GM19035 (cell line): ENCODE results near the gene SLC2A11.
"Not testable (repeated sequence)": the region's sequence is repeated elsewhere in the genome, so short reads cannot be mapped to it uniquely, and the experiment has no call there.

ENCODE experiments used
- ATAC-seq: cut with Tn5 transposase; IDR thresholded peaks from one replicate; pipeline ENCODE4 v1.9.1; 2021; ENCODE audit not compliant: unreplicated experiment

SLC2A11 gene

DNA sequence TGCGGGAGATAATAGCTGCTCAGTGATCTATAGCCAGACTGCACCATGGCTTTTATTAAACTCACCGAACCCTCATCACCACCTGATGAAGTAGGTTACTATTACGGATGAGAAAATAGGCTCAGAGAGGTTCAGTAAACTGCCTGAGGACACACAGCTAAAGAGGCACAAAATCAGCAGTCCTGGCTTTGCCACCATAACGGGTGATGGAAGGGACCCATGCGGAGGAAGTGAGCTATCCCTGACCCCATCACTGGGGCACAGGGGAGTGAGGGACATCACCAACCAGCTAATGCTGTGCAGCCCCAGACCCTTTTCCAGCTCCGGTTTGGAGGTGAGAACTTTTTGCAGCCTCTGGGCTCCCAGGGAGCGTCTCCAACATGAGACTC is 11.6 kb upstream of the SLC2A11 start:
- ATAC-seq, result no peak

DNA sequence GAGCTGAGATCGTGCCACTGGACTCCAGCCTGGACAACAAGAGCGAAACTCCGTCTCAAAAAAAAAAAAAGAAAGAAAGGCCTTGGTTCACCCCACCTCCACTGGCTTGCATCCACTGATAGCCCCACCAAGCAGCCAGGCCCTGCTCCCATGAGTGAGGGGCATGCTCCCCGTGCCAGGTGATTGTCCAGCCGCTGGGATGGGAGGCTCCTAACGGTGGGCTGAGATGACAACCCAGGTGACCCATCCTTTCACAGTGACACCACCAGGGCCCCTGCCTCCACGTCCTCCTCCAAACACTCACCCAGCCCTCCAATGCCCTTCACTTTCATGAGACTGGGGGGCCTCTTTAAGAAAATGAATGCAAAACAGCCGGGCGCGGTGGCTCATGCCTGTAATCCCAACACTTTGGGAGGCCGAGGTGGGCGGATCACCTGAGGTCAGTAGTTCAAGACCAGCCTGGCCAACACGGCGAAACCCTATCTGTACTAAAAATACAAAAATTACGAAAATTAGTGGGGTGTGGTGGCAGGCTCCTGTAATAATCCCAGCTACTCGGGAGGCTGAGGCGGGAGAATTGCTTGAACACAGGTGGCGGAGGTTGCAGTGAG is 10.3 kb upstream of the SLC2A11 start:
- no peak for ATAC-seq

DNA sequence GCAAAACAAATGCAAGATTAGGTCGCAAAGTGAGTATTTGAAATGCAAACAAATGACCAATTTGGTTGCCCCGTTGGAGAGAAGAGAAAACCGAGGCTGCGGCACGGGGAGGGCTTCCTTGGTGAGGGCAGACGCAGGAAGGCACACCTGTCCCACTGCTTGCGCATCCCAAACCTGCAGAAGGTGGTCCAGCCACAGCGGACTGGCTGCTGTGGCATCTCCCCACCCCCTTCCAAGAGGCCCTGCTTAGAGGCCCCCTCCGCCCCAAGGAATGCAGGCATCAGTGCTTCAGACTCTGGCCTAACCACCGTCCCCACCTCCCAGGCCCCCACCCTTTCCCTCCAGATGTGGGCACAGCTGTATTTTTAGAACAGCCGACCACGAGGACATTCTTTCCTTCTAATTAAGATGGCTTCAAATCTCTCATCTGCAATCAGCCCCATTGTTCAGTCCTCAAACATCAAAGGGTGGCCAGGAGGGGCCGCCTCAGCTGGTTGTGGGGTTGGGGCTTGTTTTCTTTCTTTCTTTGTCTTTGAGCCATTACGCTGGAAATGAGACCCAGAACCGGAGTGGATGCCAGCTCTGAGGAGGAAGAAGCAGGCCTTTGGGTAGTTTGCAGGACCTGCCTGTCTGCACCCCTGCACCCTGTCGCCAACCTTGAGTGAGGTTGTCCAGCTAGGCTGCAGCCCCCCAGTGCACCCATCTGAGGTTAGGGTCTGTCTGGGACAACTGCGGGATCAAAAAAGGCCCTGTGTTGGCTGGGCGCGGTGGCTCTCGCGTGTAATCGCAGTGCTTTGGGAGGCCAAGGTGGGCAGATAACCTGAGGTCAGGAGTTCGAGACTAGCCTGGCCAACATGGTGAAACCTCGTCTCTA is 9.4 kb upstream of the SLC2A11 start:
- no peak for ATAC-seq

DNA sequence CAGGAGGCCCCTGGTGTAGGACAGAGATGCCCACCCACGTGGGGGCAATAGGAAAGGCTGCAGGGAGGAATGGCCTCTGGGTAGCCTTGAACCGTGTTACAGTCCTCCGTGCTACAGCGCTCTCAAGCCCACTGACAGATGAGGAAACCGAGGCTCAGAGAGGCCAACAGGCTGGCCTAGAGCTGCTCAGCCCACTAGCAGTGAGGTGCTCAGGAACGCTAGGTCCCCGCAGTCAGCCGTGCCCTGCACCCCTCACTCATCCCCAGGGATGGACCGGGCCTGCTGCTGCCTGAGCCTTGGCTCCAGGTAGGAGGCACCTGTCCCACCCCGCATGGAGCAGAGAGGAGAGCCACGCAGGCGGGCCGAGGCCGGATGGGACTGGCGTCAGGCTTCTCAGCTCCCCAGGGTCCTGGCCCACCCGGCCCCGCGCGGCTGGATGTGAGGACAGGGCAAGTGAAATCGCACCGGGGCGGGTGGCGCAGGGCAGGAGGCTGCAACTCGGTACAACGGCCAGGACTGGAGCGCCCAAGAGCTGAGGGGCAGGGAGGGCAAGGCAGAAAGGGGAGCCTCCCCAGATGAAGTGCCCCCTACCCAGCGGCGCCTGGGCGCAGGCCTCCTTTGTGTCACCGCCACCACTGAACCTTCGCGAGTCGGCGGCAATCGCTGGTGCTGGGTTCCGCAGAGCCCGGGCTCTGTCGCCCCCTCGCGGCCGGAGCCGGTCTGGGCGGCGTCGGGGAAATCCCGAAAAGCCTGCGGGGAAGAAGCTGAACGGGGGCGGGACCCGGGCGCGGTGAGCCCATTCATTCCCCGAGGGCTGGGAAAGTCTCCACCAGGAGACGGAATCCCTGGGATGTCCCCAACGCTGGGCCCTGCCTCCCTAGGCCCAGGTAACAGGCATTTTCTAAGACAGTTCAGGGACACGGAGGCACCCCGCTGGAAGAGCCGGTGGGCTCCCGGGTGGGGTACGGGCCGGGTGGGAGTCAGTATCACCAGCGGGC is 8.4 kb upstream of the SLC2A11 start:
- no peak for ATAC-seq

- ATAC-seq, result no peak
These were observed 7.5 kb upstream of the SLC2A11 start for GRCh38 chr22:23850136-23850611.

- ATAC-seq, result peak; percentile 39
These were observed 712 bp upstream of the SLC2A11 start for GRCh38 chr22:23856721-23857605.

DNA sequence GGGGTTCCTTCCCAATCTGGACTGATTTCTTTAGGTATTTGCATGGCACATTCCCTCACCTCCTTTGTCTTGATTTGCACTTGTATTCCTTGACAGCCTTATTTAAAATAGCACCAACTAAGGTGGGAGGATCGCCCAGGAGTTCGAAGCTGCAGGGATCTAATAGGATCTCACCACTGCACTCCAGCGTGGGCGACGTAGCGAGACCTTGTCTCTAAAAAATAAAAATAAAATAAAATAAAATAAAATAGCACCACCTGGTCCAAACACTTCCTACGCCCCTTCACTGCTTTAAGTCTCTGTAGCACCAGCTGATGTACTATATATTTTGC is 775 bp downstream of the SLC2A11 start:
- ATAC-seq, result no peak

DNA sequence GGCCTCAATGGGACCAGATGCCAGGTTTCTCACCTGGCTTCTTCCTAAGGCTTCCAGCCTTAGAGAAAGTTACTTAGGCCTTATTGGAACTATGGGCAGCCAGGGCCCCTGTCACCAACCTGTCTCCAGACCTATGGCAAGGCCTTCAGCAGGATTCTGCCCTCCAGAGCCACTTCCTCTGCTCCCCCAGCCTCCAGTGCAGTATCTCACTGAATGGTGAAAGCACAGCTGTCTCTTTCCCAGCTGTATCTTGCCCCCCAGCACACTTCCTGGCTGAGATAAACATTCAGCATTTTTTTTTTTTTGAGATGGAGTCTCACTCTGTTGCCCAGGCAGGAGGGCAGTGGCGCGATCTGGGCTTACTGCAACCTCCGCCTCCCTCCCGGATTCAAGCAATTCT is 1.5 kb downstream of the SLC2A11 start:
- no peak for ATAC-seq

DNA sequence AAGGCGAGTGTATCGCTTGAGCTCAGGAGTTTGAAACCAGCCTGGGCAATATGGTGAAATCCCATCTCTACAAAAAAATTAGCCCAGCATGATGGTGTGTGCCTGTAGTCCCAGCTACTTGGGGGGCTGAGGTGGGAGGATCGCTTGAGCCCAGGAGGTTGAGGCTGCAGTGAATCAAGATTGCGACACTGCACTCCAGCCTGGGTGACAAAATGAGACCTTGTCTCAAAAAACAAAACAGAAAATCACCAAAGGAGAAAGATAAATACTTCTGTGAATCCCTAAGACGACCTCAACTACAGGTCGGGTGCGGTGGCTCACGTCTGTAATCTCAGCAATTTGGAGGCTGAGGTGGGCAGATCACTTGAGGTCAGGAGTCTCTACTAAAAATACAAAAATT is 2.5 kb downstream of the SLC2A11 start:
- ATAC-seq, result not testable (repeated sequence)

DNA sequence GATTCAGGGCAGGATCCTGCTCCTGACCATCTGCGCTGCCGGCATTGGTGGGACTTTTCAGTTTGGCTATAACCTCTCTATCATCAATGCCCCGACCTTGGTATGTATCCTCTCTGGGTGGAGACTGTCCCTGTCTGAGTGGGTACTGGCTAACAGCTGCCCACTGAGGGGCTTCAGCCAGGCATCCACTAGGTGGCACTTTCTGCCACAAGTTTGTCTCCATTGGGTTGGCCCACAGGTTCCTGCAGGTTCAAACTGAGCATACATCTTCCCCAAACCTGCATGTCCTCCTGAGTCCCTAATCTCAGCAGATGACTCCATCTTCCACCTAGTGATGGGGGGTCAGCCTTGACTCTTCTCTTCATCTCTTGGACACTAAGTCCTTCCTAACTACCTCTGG is 4.4 kb downstream of the SLC2A11 start:
- no peak for ATAC-seq

DNA sequence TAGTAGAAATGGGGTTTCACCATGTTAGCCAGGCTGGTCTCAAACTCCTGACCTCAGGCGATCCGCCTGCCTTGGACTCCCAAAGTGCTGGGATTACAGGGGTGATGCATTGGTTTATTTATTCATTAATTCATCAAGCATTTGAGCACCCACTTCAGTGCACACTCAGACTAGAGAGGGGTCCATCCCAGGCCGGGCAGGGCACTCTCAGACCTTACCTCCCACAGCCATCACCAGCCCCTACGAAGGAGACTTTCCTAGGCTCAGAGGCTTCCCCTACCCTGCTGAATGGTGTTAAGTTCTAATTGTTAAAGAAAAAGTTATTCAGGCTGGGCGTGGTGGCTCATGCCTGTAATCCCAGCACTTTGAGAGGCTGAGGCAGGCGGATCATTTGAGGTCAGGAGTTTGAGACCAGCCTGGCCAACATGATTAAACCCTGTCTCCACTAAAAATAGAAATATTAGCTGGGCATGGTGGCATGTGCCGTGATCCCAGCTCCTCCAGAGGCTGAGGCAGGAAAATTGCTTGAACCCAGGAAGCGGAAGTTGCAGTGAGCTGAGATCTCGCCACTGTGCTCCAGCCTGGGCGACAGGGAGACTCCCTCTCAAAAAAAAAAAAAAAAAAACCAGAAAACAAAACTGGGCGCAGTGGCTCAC is 7.0 kb downstream of the SLC2A11 start:
- ATAC-seq, result not testable (repeated sequence)

- no peak for ATAC-seq
These were observed 10.9 kb downstream of the SLC2A11 start for GRCh38 chr22:23868580-23868979.

DNA sequence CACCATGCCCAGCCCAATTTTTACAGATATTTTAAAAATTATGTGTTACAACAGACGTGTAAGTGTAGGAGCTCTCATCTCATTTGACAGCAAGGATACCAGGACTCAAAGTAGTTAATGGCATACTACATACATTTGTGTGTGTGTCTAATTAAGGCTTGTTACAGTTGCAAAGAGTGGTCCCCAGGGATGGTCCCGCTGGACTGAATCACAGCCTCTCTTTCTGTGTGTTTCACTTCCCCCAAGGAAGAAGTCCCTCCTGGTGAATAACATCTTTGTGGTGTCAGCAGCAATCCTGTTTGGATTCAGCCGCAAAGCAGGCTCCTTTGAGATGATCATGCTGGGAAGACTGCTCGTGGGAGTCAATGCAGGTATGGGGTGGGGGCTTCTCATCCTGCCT is 17.2 kb downstream of the SLC2A11 start:
- ATAC-seq, result no peak

DNA sequence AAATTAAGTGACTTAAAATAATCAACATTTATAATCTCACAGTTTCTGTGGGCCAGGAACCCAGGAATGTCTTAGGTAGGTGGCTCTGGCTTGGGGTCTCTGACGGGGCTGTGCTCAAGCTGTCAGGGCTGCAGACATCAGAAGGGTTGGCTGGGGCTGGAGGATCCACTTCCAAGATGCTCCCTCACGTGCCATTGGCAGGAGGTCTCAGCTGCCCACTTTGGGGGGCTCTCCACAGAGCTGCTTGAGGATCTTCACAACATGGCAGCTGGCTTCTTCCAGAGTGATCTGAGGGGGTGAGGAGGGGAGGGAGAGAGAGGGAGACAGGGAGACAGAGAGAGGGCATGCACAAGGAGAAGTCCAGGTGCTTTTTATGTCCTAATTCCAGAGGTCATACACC is 18.1 kb downstream of the SLC2A11 start:
- no peak for ATAC-seq

DNA sequence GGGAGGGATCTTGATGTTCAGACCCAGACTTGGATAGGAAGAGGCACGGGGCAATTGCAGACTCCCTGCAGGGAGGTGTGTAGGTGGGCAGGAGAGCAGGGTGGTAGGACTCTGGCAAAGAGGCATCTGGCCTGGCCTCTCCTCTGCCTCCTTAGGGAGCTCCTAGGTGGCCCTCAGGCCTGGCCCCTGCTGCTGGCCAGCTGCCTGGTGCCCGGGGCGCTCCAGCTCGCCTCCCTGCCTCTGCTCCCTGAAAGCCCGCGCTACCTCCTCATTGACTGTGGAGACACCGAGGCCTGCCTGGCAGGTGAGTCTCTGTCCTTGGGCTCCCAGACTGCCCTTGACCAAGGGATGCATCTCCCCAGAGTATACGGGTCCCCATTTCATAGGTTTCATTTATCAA is 19.9 kb downstream of the SLC2A11 start:
- no peak for ATAC-seq

DNA sequence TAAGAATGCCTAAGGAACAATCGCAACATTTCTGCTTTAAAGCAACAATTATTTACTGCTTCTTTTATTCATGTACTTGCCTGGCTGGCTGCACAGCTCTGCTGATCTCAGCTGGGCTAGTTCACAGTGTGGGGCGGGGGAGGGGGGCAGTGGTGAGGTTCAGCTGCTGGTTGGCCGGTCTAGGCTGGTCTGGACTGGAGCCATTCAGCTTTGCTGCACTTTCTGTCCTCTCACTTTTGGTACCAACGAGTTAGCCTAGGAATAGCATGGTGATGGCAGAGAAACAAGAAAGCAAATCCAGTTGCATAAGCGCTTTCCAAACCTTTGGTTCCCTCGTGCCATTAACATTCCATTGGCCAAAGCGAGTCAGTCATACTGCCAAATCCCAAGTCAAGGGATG is 20.5 kb downstream of the SLC2A11 start:
- no peak for ATAC-seq

DNA sequence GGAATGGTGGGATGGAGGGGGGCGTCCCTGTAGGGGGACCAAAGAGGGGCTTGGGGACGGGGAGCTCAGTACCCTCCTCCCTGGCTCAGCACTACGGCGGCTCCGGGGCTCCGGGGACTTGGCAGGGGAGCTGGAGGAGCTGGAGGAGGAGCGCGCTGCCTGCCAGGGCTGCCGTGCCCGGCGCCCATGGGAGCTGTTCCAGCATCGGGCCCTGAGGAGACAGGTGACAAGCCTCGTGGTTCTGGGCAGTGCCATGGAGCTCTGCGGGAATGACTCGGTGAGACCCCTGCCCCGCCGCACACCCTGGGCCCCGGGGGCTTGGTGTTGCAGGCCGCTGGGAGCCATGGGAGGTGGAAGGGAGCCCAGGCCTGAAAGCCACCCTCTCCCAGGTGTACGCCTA is 24.7 kb downstream of the SLC2A11 start:
- no peak for ATAC-seq

GRCh38 chr22:23883658-23884057 is 26.0 kb downstream of the SLC2A11 start:
- ATAC-seq, result no peak

- no peak for ATAC-seq
These were observed 26.5 kb downstream of the SLC2A11 start for GRCh38 chr22:23884140-23884539.
